HG03439 (cell line): Measurements from ENCODE around the gene DPP6.

Experiments used
- ATAC-seq: cut with Tn5 transposase; IDR thresholded peaks from one replicate; pipeline ENCODE4 v1.9.1; 2021; ENCODE audit warnings: mild to moderate bottlenecking, moderate library complexity; ENCODE audit not compliant: unreplicated experiment

Gene DPP6

DNA sequence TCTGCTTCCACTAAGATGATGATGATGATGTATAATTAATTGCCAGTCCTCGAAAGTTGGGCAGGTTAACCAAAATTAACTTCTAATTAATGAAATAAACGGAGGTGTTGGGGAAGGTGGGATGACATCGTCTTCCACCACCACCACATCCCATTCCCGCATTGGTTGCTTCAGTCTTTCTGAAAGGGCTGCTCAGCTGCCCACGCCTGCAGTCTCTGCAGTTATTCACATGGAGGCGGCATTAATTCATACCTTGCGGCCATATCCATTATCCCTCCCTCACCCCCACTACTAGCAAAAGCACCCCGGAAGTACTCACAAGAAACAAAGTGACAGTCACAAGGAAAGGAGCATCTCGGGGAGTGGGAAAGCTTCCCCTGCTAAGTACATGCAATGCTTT, 387.9 kb downstream of the DPP6 start:
- ATAC-seq = no peak

DNA sequence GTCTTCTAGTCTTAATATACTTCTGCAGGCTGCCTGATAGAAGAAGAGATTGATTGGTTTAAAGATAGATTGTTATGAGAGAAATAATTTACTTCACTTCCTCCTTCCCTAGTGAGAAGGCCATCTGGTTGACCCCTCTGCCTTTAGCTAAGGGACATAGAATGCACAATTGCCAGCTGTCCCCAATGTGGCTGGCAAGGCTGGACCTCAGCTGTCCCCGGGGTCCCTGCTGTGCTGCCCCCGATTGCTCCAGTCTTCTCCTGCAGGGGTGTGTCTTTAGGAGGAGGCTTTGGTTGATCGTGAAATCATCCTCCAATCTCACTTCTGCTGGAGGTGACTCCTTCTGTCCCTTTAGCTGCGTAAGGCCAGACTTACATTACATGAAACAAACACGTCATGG, 388.5 kb downstream of the DPP6 start:
- ATAC-seq = no peak

DNA sequence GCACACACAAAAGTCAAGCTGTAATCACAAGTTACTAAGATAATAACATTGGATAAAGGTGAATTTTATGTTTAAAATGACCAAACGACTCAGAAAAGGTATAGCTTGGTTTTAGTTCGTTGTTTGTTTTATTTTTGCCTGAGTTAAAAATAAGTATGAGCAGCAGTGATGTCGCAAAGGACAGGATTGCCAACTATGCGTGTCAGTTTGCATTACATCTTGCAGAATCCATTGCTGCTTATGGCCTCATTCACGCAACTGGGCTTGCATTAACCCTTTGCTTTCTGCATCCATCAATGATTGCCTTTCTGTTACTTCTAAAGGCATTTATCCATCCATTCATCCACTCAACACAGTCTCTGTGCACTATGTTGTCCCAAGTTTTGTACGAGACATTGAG, 389.6 kb downstream of the DPP6 start:
- no peak for ATAC-seq

DNA sequence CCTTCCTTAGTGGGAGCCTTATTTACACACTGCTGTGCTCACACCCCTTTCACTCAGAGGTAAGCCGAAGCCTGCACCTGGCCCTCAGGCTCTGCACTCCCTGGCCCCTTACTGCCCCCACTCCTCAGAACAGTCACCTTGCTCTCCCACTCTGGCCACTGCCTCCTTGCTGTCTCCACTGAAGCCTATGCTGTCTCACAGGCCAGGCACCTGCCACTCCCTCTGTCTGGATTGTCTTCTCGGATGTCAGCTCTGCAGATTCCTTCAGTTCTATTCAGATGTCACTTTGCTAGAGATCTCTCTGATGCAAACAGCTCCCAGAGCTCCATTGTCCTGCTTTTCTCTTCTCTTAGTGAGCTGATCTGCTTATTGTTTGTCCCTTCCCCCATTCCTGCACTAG, 390.7 kb downstream of the DPP6 start:
- no peak for ATAC-seq

DNA sequence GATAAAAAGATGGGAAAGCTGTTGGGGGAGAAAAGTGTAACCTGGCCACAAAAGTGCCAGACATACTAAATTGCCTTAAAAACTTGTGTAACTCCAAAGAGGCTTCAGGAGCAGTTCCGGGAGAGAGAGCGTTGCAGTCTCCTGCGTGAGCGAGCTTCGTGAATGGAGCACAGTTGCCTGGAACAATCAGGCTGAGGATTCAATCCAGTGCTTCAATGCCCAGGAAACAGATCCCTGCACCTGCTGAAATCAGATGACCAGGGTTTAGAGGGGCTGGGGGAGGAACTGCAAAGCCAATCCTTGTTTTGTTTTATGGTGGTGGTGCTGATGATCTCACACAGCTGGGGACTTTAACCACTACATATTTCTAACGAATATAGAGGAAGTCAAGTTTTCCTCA, 398.3 kb downstream of the DPP6 start:
- ATAC-seq = no peak

DNA sequence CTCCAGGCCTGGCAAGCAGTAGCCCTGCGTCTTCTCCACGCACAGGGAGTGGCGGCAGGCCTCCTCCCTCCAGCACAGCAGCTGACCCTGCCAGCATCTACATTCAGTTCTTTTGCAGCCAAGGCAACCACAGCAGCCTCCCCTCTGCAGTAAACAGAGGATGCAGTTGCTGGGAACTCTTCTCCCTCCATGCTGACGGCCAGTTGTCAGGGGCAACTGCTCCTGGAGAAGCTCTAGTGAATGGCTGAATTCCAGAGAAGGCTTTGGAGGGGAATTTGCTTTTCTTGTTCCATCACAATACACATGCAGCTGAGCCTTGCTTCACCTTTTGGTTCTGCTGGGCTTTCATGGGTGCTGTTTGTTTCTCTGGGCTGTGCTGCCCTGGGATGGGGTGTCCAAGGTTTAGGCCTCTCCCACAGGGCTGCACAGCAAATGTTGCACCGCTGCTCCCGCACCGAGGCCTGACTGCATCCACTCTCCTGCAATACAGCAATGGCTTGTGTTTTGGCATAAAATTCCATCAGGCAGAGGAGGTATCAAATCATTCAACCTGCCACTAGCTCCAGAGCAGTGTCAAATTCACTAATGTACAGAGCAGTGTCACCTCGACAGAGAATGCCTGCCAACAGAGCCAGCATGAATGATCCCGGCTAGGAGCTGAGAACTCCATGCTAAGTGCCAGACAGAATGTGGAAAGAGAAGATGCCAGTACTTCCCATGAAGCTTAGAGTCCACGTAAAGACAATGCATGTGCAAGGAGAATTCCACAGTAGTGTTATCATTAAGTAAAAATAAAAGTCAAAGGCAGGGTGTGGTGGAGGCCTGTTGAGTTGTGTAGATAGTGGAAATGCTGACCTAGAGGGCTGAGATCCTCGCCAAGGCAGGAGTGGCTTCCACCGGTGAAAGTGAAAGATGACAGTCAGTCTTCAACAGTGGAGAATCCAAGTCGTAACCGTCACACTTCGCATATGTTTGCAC, 399.6 kb downstream of the DPP6 start:
- no peak for ATAC-seq

DNA sequence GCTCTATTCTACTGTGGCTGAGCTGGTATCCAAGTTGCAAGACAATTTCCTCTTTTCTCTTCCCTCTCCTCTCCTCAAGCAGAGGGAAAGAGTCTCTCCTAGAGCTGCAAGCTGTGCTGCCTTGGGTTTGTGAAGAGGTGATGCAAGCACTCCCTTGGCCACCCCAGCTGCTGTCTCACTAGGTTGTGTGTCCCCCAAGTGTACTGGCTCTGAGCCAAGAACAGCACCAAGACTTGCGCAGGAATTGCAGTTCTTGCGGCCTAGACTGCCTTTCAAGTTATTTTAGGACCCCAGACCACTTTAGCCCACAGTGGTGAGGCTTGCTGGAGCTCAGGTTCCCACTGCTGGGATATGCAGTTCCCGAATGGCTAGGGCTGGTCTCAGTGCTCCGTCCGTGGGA, 411.6 kb downstream of the DPP6 start:
- ATAC-seq = no peak

DNA sequence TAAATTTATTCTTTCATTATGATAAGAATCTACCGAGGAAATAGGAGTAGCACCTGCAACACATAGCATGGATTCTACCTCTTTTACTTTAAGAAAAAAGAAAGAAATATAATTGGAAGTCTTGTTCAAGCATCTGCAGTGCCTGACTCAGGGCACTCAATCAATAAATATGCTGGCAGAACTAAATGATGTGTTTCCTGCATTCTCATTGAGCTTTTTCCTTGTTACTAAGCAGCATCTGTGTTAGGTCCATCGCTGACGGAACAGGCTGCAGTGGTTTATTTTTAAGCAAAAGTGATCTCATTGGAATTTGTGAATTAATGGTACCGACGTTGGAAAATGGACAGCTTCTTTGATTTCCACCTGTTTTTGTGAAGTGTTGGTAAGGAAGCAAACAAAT, 417.5 kb downstream of the DPP6 start:
- ATAC-seq = no peak

DNA sequence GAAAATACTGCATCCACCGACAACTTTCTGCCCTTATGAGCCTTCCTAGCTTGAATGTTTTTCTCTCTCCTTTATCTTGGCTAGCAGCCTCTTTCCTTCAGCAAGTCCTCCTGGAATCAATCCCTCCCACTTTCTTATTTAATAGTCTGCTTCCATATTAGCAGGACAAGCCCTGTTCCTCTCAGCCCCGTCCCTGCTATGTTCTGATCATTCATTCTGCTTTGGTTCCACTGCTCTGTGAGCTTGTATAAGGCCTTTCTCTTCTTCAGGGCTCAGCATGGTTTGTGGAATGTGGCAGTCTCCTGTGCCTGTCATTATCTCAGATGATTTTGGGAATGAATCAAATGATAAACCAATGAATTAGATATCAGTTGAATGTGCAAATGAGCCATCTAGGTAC, 420.1 kb downstream of the DPP6 start:
- no peak for ATAC-seq

DNA sequence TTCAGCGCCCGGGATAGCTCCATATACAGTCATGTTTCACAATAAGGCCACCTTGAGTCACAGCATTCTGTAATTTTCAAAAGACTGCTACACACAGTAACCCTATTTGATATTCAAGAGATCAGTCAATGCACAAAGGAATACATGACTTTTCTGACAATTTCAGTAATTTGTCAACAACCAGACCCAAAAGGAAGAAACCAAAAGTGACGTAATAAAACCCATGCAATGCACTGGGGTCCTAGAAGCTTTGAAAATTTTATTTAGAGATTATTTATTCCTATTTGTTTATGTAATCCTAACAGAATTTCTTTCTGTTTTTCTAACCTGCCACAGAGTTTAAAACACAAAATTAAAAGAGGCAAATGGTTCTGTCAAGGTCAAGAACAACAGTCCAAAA, 421.2 kb downstream of the DPP6 start:
- ATAC-seq = no peak

DNA sequence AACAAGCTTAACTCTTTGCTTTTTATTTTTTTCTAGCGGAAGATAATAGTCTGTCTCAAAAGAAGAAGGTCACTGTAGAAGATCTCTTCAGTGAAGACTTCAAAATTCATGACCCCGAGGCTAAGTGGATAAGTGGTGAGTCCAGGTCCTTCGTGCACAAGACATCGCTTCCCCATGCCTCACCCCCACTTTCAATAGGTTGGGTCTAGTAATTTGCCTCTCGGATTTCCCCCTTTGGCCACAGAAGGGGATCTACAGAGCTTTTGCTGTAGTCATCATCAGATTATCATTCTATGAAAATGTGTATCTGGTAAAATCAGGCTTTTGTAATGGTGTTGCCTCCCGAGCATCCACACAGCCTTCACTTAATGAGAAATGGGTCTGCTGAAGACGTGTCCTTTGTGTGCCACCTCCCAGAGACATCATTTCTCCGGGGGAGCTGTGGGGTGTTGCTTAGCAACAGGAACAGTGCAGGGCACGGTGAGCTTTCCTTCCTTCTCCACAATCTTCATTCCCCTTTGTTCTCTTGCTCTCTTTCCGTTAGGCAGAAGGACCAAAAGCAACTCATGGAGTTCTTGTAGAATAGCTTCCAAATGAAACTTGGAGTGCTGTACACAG, 422.8 kb downstream of the DPP6 start:
- ATAC-seq = no peak

DNA sequence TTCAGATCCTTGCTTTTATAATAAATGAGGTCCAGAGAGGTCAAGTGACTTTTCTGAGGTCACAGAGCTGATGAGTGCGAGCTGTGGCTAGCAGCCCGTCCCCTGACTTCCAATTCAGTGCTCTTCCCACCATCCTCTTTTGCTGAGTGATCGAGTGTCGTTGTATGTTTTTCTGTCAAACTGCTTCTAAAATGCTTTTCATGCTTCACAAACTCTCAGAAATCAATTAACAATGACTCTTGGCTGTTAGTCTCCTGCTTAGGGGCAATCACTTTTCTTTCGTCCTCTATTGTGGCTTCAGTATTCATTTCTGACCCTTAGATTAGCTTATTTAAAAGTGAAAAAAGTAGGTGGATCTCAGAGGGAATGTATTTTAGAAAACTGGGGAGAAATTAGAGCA, 423.7 kb downstream of the DPP6 start:
- no peak for ATAC-seq

DNA sequence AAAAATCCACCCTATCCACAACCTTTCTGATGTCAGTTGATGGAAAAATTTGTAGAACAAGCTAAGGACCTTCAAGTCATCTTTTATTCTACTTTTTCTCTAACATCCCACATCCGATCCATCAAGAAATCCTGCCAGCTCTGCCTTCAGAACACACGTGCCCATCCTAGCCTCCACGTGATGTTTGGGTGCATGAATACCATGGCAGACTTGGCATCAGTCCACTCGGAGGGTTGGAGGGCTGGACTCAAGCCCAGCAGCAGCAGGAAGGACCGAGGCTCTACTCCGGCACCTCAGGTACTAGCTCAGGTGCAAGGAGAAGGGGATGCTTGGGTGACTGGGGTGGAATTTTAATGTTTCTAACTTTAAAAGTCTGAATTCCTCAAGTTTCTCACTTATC, 428.6 kb downstream of the DPP6 start:
- no peak for ATAC-seq

DNA sequence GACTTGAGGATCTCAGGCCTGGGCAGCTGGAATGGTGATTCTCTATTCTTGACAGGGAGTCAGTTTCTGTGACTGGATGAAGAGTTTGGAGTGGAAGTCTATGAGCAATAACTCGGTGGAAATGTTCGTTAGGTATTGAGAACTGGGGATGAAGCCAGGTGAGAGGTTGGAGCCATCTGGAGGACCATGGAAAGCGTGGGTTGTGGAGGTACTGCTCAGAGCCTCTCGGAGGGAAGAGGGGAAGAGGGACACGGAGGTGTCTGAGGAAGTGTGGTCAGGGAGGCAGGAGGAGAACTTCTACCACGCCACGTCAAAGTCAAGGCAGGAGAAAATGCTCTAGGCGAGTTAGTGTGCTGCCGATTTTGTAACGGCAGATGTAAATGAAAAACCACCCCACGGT, 430.7 kb downstream of the DPP6 start:
- no peak for ATAC-seq

DNA sequence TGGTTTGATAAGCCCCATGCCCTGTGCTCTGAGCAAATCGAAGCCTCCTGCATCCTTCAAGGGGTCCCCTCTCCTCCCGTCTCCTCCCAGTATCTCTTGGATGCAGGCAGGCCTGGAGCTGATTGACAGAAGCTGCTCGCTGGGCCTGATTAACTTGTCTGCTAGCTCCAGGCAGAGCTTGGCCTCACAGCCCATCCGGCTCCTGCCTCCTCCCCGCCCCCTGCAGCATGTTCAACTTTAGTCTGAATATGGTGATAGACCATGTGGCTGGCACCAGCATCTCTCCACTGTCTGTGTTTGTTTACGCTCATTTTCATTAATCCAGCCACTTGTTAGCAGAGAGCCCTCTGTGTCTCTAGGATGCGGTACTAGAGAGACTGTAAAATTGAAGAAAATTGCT, 432.2 kb downstream of the DPP6 start:
- no peak for ATAC-seq

DNA sequence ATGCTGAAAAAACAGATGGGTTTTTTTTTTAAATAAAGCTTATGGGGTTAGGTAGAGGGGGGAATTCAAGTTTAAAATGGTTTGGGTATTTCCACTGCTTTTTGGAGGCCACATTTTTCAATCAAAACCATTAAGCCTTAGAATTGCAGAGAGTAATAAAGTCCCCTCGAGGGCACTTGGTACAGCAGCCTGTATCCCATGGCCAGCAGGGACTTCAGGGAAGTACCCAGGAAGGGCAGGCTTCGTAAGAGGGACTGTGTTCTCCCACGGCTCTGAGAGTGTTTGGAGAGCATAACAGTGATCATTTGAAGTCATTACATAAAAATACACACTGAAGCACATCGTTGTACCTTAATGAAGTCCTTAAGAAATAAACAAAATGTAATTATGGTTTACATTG, 432.7 kb downstream of the DPP6 start:
- ATAC-seq = no peak

DNA sequence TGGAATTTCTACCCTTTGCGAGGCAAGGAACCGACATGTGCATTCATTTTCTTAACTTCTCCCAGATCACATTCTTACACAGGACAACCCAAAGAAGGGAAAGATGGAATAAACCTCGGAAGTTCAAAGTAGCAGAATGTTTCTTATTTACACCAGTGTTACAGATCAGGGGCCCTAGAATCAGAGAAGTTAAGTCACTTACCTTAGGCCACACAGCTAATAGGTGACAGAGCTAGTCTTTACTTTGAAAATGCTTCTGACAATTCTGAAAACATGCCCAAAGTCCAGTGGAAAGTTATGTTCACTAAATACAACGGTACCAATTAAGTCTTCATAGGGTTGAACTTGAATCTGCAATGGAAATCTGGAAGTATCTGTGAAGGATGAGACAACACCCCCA, 437.7 kb downstream of the DPP6 start:
- ATAC-seq = no peak

DNA sequence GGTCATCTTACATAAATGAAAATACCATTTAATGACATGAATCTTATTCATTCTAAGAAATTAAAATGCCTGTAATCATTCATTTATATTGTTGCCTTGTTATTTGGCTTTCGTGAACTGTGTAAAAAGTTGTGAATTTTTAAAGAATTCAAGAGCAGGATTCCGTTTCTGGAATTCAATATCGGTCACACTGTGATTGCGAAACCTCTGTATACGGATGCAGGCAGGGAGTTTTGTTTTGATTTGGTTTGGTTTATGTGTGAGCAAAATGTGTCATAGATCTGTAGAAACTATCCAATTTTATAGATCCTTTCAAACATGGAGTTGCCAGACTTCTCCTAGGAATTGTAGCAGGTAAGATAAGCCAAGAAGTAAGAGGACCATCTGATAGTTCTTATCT, 441.4 kb downstream of the DPP6 start:
- no peak for ATAC-seq

DNA sequence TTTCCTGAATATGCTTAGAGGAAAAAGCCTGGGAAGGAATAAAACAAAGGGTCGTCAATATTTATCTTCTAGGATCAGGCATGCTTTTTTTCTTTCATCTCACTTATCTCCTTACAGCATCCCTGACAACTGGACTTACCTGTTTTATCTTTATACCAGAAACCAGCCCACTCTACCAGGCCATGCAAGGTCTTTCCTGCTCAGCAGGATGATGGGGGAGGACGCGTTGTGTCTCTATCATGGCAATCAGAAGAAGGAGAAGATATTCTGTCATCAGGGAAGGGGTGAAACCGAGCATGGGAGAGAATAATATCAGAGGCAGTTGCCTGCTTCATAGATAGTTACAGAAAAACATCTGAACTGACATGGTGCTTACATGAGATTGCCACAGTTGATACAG, 445.6 kb downstream of the DPP6 start:
- ATAC-seq = no peak

DNA sequence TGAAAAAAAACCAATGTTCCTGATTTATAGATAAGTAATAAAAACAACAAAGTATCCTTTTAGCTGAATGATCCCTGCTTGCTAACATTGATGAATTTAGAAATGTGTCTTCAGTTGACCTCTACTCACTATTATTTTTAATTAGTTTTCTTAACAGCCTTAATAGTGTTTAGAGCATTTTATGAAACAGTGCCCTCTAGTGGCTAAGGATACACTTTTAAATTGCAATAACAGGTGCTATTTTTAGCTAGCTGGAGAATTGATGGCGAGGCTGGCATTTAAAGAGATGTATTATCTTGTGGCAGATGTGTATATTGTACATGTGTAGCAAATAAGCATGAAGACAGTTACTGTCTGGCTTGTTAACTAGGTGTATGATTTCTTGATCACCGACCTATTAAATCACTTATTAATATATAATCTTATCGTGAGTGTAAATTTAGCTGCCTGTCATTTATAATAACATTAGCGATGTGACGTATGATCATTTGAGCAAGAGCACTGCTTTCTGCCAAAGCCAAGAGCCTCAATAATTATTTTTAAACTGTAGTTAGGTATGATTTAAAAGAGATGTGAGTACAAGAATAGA, 451.9 kb downstream of the DPP6 start:
- ATAC-seq = no peak

DNA sequence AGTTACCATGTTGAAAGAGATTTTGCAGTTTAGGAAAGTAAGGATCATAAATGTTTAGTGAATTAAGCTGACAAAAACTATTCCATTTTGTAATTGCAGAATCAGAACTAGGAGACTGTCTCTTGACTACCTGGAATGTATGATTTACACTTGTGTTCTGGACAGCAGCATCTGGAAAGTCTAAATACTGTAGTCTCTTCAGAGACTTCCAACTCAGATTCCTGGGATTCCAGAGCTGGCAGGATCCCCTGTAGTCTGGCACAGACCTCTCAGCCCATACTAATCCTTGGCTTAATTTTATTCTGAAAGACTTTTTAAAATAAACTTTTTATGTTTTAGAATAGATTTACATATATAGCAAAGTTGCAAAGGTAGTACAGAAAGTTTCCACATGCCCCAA, 452.7 kb downstream of the DPP6 start:
- no peak for ATAC-seq

DNA sequence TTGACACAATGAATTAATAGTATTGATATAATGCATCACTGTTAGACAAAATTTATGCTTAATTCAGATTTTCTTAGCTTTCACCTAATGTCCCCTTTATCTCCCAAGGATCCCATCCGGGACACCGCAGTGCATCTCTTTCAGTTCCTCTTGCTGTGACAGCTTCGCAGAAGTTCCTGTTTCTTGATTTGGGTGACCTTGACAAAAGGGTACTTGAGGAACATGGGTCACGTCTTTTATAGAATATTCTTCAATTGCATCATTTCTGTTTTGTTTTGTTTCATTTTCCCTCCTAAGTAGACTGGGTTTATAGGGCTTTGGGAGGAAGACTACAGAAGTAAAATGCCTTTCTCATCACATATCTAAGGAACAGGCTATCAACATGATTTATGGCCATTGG, 453.2 kb downstream of the DPP6 start:
- ATAC-seq = no peak
